ENCODE results near the gene ACBD3.
A peak's percentile ranks its signal among the peaks of the same experiment; 100 is the strongest.

The ACBD3 gene

GRCh38 chr1:226201029-226201593, 14.6 kb upstream of the ACBD3 start:
- DNase-seq: no peak

GRCh38 chr1:226199971-226200370, 13.4 kb upstream of the ACBD3 start:
- no peak for DNase-seq

- DNase-seq: no peak
These were observed 8.6 kb upstream of the ACBD3 start for GRCh38 chr1:226195144-226195543.

GRCh38 chr1:226187380-226187779, 839 bp upstream of the ACBD3 start:
- no peak for DNase-seq

- DNase-seq: no peak
These were observed 430 bp upstream of the ACBD3 start for GRCh38 chr1:226187019-226187322.

- DNase-seq: no peak
These were observed 1.2 kb downstream of the ACBD3 start for GRCh38 chr1:226185141-226186036.

- peak; percentile 59 for DNase-seq
These were observed 4.4 kb downstream of the ACBD3 start for GRCh38 chr1:226181996-226182714.

- no peak for DNase-seq
These were observed 9.7 kb downstream of the ACBD3 start for GRCh38 chr1:226176870-226177269.

GRCh38 chr1:226172589-226172988, 14.0 kb downstream of the ACBD3 start:
- DNase-seq: no peak

GRCh38 chr1:226166341-226166740, 20.2 kb downstream of the ACBD3 start:
- no peak for DNase-seq

- DNase-seq: no peak
These were observed 22.4 kb downstream of the ACBD3 start for GRCh38 chr1:226164154-226164553.

GRCh38 chr1:226162898-226163297, 23.6 kb downstream of the ACBD3 start:
- no peak for DNase-seq

GRCh38 chr1:226158983-226159382, 27.6 kb downstream of the ACBD3 start:
- DNase-seq: no peak

- no peak for DNase-seq
These were observed 28.1 kb downstream of the ACBD3 start for GRCh38 chr1:226158457-226158856.

- no peak for DNase-seq
These were observed 28.7 kb downstream of the ACBD3 start for GRCh38 chr1:226157761-226158316.

GRCh38 chr1:226154593-226154992, 31.9 kb downstream of the ACBD3 start:
- DNase-seq: no peak

GRCh38 chr1:226149806-226150205, 36.7 kb downstream of the ACBD3 start:
- DNase-seq: no peak

- DNase-seq: no peak
These were observed 38.4 kb downstream of the ACBD3 start for GRCh38 chr1:226148121-226148648.

- no peak for DNase-seq
These were observed 42.5 kb downstream of the ACBD3 start for GRCh38 chr1:226144045-226144444.

GRCh38 chr1:226135709-226136108, 50.8 kb downstream of the ACBD3 start:
- DNase-seq: no peak

GRCh38 chr1:226135059-226135651, 51.4 kb downstream of the ACBD3 start:
- DNase-seq: no peak

- no peak for DNase-seq
These were observed 52.1 kb downstream of the ACBD3 start for GRCh38 chr1:226134170-226135058.
